ENCODE results near the gene DISC1. TPM values are rescaled to one million over a fixed set of nuclear protein-coding genes. Genes with fewer than 3 reads are reported as not detected.
"Not testable (repeated sequence)": the region's sequence is repeated elsewhere in the genome, so short reads cannot be mapped to it uniquely, and the experiment has no call there.

The DISC1 gene
- total RNA-seq, 2 experiments from 2014 or later: 3.5 to 5.0 TPM

- Mint-ChIP-seq H3K27ac (no peak overlapping the region), H3K36me3 (ENCODE audit: low read depth) (no peaks in the 10 kb centered on the region), H3K27me3 (no peaks in the 10 kb centered on the region), H3K9me3 (no peaks in the 10 kb centered on the region), H3K4me3 (no peak overlapping the region), H3K4me1 (ENCODE audit: low read depth) (no peaks in the 10 kb centered on the region)
- ChIA-PET CTCF (no interaction called here), POLR2A (no interaction called here)
- intact Hi-C loops (cut with micrococcal nuclease): no loop called here
- no peak for DNase-seq
- no peak for ATAC-seq
- TF ChIP-seq, protein P1, sequence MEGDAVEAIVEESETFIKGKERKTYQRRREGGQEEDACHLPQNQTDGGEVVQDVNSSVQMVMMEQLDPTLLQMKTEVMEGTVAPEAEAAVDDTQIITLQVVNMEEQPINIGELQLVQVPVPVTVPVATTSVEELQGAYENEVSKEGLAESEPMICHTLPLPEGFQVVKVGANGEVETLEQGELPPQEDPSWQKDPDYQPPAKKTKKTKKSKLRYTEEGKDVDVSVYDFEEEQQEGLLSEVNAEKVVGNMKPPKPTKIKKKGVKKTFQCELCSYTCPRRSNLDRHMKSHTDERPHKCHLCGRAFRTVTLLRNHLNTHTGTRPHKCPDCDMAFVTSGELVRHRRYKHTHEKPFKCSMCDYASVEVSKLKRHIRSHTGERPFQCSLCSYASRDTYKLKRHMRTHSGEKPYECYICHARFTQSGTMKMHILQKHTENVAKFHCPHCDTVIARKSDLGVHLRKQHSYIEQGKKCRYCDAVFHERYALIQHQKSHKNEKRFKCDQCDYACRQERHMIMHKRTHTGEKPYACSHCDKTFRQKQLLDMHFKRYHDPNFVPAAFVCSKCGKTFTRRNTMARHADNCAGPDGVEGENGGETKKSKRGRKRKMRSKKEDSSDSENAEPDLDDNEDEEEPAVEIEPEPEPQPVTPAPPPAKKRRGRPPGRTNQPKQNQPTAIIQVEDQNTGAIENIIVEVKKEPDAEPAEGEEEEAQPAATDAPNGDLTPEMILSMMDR (IDR thresholded peaks at IDR 0.05): no peak
Observed at GRCh38 chr1:231779081-231779480, 152.5 kb downstream of the DISC1 start.

GRCh38 chr1:231781892-231782291 is 155.3 kb downstream of the DISC1 start:
- ChIA-PET POLR2A (interaction anchor here (0.7 kb wide), 1 partner anchor 115 kb away, joined by 3 read pairs; no protein-coding TSS in a partner anchor), CTCF (interaction anchor here (0.9 to 1.1 kb wide), 4 partner anchors 19 to 26 kb away, joined by 3 to 10 read pairs (median 4); no protein-coding TSS in a partner anchor)
- DNase-seq: no peak
- TF ChIP-seq, protein P1 (IDR thresholded peaks at IDR 0.05): no peak
- Mint-ChIP-seq H3K36me3 (ENCODE audit: low read depth) (no peaks in the 10 kb centered on the region), H3K4me1 (ENCODE audit: low read depth) (no peaks in the 10 kb centered on the region), H3K27me3 (no peaks in the 10 kb centered on the region), H3K9me3 (no peaks in the 10 kb centered on the region), H3K4me3 (no peak overlapping the region), H3K27ac (no peak overlapping the region)
- intact Hi-C loops (cut with micrococcal nuclease): no loop called here
- ATAC-seq: no peak

DNA sequence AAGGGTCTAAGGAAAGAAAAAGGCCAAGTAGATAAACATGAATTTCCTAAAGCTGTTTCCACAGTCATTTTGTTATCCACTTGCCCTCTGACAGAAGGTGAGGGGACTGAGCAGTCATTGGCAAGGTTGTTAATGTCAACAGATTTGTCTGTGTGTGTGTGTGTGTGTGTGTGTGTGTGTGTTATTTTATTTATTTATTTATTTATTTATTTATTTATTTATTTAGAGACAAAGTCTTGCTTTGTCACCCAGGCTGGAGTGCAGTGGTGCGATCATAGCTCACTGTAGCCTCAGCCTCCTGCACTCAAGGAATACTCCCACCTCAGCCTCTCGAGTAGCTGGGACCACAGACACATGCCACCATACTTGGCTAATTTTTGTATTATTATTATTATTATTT is 158.5 kb downstream of the DISC1 start:
- H3K9me3 Mint-ChIP-seq; DNase-seq; H3K4me3 Mint-ChIP-seq; ATAC-seq; H3K27ac Mint-ChIP-seq; intact Hi-C loops (cut with micrococcal nuclease); H3K4me1 Mint-ChIP-seq (ENCODE audit: low read depth); H3K36me3 Mint-ChIP-seq (ENCODE audit: low read depth); H3K27me3 Mint-ChIP-seq: not testable (repeated sequence)
- ChIA-PET POLR2A (interaction anchor here (0.8 kb wide), 1 partner anchor 22 kb away, joined by 3 read pairs; no protein-coding TSS in a partner anchor), CTCF (interaction anchor here (1.7 kb wide), 1 partner anchor 28 kb away, joined by 5 read pairs; no protein-coding TSS in a partner anchor)

DNA sequence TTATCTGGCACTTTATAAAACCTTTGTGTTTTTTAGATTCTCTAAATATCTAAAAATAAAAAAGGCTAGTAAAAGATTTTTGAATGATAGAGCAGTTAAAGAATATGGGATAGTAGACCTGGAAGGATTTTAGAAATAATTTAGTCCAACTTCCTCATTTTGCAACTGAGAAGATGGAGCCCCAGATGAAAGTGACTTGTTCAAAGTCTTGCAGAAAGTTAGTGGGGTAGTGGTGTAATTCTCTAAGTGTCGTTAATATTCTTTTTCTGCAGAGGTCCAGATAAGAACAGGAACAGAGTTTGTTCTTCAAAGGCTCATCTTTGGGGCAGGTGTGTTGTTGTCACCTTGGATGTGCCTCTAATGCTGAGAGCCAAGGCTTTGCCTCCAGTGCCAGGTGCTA is 159.5 kb downstream of the DISC1 start:
- Mint-ChIP-seq H3K27ac (no peak overlapping the region), H3K36me3 (ENCODE audit: low read depth) (no peaks in the 10 kb centered on the region), H3K4me1 (ENCODE audit: low read depth) (no peaks in the 10 kb centered on the region), H3K27me3 (no peaks in the 10 kb centered on the region), H3K4me3 (no peak overlapping the region), H3K9me3 (no peaks in the 10 kb centered on the region)
- POLR2A ChIA-PET: interaction anchor here (0.8 kb wide), 1 partner anchor 21 kb away, joined by 3 read pairs; no protein-coding TSS in a partner anchor
- ATAC-seq (no peak), DNase-seq (no peak)
- TF ChIP-seq, protein P1 (IDR thresholded peaks at IDR 0.05): no peak
- CTCF ChIA-PET: no interaction called here
- intact Hi-C loops (cut with micrococcal nuclease): no loop called here

DNA sequence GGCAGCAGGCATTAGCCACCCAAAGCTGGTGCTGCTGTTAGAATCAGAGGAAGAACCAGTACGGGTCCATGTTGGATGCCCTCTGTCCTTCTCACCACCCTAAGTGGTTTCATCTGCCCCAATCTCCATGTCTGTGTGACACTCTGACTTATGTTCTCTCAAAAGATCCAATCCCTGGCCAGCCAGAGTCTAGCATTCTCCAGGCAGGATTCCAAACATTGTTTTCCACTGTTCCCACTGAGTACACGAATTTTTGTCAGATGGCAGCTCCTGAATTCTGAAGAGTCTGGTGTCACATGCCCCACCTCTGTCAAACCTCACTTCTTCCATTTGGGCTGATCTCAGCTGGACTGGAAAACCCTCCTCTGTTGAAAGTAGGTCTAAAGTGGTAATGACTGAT is 166.0 kb downstream of the DISC1 start:
- ChIA-PET CTCF (no interaction called here), POLR2A (no interaction called here)
- TF ChIP-seq, protein P1 (IDR thresholded peaks at IDR 0.05): no peak
- H3K27me3 Mint-ChIP-seq: no peaks in the 10 kb centered on the region
- H3K9me3 Mint-ChIP-seq: no peaks in the 10 kb centered on the region
- DNase-seq: no peak
- H3K27ac Mint-ChIP-seq: no peak overlapping the region
- H3K4me3 Mint-ChIP-seq: no peak overlapping the region
- intact Hi-C loops (cut with micrococcal nuclease): no loop called here
- no peak for ATAC-seq
- H3K4me1 Mint-ChIP-seq (ENCODE audit: low read depth): no peaks in the 10 kb centered on the region
- no peaks in the 10 kb centered on the region for H3K36me3 Mint-ChIP-seq (ENCODE audit: low read depth)

All from activated CD8-positive, alpha-beta T cell treated with anti-CD3 and anti-CD28 coated beads for 36 hours (primary cell).